WTC11 (cell line): ENCODE results near the gene ZRSR2. TPM values are rescaled to one million over a fixed set of nuclear protein-coding genes. Genes with fewer than 3 reads are reported as not detected.

Source experiments
- ATAC-seq: fragments of 200-7000 bp; cut with Tn5 transposase; 2 replicates; pipeline ENCODE4 v1.10.0; 2021; ENCODE audit warnings: mild to moderate bottlenecking, moderate library complexity
- CTCF ChIA-PET: fragments of 300-600 bp; sonication (Branson Sonifier 250); formaldehyde crosslinking; loops from one replicate; lab custom pipeline; 2021; ENCODE audit warnings: antibody characterized with exemption; lab: Charles Lee
- POLR2A ChIA-PET: fragments of 350-600 bp; sonication (Branson Sonifier 250); formaldehyde crosslinking; loops from one replicate; lab custom pipeline; 2021; ENCODE audit warnings: antibody characterized with exemption; lab: Charles Lee
- DNase-seq: peaks from one replicate; pipeline ENCODE4 v3.0.0; 2021; ENCODE audit warnings: low spot score
- H3K27ac Mint-ChIP-seq: 2 replicates; pipeline ENCODE4 v1.8.0; 2021; ENCODE audit warnings: mixed read lengths
- H3K27me3 Mint-ChIP-seq: 2 replicates; pipeline ENCODE4 v1.8.0; 2021; ENCODE audit warnings: low read depth, mild to moderate bottlenecking, moderate library complexity, mixed read lengths
- H3K36me3 Mint-ChIP-seq: 2 replicates; pipeline ENCODE4 v1.8.0; 2021; ENCODE audit warnings: mixed read lengths
- H3K4me1 Mint-ChIP-seq: 2 replicates; pipeline ENCODE4 v1.8.0; 2022; ENCODE audit warnings: mixed read lengths
- H3K4me3 Mint-ChIP-seq: 2 replicates; pipeline ENCODE4 v1.8.0; 2021; ENCODE audit warnings: mild to moderate bottlenecking, moderate library complexity, mixed read lengths
- H3K9me3 Mint-ChIP-seq: 2 replicates; pipeline ENCODE4 v1.8.0; 2021; ENCODE audit warnings: mixed read lengths
- FOXJ3 ChIP-seq: sonication (generic); formaldehyde crosslinking; IDR thresholded peaks from 2 replicates; pipeline ENCODE4 v1.9.0; 2021; ENCODE audit warnings: missing genetic modification reagents, mild to moderate bottlenecking, borderline replicate concordance
- FOXP1 ChIP-seq: sonication (generic); formaldehyde crosslinking; IDR thresholded peaks from 2 replicates; pipeline ENCODE4 v1.8.0; 2022; ENCODE audit warnings: missing genetic modification reagents, mild to moderate bottlenecking, moderate library complexity, borderline replicate concordance
- GTF2I ChIP-seq: fragments of 250-450 bp; sonication (Bioruptor Pico); conservative IDR thresholded peaks from 2 replicates; pipeline ENCODE4 v1.4.0; 2021; ENCODE audit warnings: mild to moderate bottlenecking
- IRF2 ChIP-seq: sonication (generic); formaldehyde crosslinking; IDR thresholded peaks from 2 replicates; pipeline ENCODE4 v1.8.0; 2022; ENCODE audit warnings: low read depth, missing genetic modification reagents, borderline replicate concordance
- JAZF1 ChIP-seq: fragments of 250-450 bp; sonication (Bioruptor Pico); IDR thresholded peaks from 2 replicates; pipeline ENCODE4 v1.9.0; 2021; ENCODE audit warnings: moderate library complexity, mild to moderate bottlenecking, inconsistent platforms
- KAT7 ChIP-seq: sonication (generic); formaldehyde crosslinking; IDR thresholded peaks from 2 replicates; pipeline ENCODE4 v1.8.1; 2023; ENCODE audit warnings: missing genetic modification reagents, mild to moderate bottlenecking, borderline replicate concordance
- MXD4 ChIP-seq: fragments of 250-450 bp; sonication (Bioruptor Pico); IDR thresholded peaks from 2 replicates; pipeline ENCODE4 v1.8.0; 2021; ENCODE audit warnings: mild to moderate bottlenecking, moderate library complexity, borderline replicate concordance
- NFYB ChIP-seq: sonication (generic); formaldehyde crosslinking; conservative IDR thresholded peaks from 2 replicates; pipeline ENCODE4 v1.8.0; 2022; ENCODE audit warnings: low read depth, missing genetic modification reagents
- RORB ChIP-seq: fragments of 250-450 bp; sonication (Bioruptor Pico); IDR thresholded peaks from 2 replicates; pipeline ENCODE4 v1.9.0; 2021; ENCODE audit warnings: mild to moderate bottlenecking
- SOX15 ChIP-seq: fragments of 250-450 bp; sonication (Bioruptor Pico); IDR thresholded peaks from 2 replicates; pipeline ENCODE4 v1.9.0; 2021; ENCODE audit warnings: mild to moderate bottlenecking
- ZNF121 ChIP-seq: sonication (generic); formaldehyde crosslinking; IDR thresholded peaks from 2 replicates; pipeline ENCODE4 v1.8.0; 2023; ENCODE audit warnings: missing genetic modification reagents
- ZNF671 ChIP-seq: fragments of 250-450 bp; sonication (Bioruptor Pico); IDR thresholded peaks from 2 replicates; pipeline ENCODE4 v1.8.0; 2021; ENCODE audit warnings: mild to moderate bottlenecking
- total RNA-seq: library from RNA; stranded (reverse); gene quantifications from 3 replicates; pipeline ENCODE4 v1.2.3, GENCODE V29; 2021
- TF ChIP-seq, protein P1 (sequence below): sonication (generic); formaldehyde crosslinking; IDR thresholded peaks from 2 replicates; pipeline ENCODE4 v1.8.1; 2023; ENCODE audit warnings: mild to moderate bottlenecking, moderate library complexity, missing genetic modification reagents
- TF ChIP-seq, protein P2 (sequence below): sonication (generic); formaldehyde crosslinking; IDR thresholded peaks from 2 replicates; pipeline ENCODE4 v1.8.0; 2022; ENCODE audit warnings: mild to moderate bottlenecking, missing genetic modification reagents
- TF ChIP-seq, protein P3 (sequence below): sonication (generic); formaldehyde crosslinking; IDR thresholded peaks from 2 replicates; pipeline ENCODE4 v1.8.0; 2022; ENCODE audit warnings: mild to moderate bottlenecking, missing genetic modification reagents
- TF ChIP-seq, protein P4 (sequence below): fragments of 200-600 bp; IDR thresholded peaks from 2 replicates; pipeline ENCODE4 v1.8.0; 2022; ENCODE audit warnings: antibody characterized with exemption
- TF ChIP-seq, protein P5 (sequence below): sonication (generic); formaldehyde crosslinking; IDR thresholded peaks from 2 replicates; pipeline ENCODE4 v1.8.0; 2023; ENCODE audit warnings: mild to moderate bottlenecking, missing genetic modification reagents
- TF ChIP-seq, protein P6 (sequence below): fragments of 250-450 bp; sonication (Bioruptor Pico); IDR thresholded peaks from 2 replicates; pipeline ENCODE4 v2.1.2; 2022; ENCODE audit warnings: mild to moderate bottlenecking, moderate library complexity

The ZRSR2 gene
- total RNA-seq, 1 experiment from 2014 or later = 8.6 TPM

DNA sequence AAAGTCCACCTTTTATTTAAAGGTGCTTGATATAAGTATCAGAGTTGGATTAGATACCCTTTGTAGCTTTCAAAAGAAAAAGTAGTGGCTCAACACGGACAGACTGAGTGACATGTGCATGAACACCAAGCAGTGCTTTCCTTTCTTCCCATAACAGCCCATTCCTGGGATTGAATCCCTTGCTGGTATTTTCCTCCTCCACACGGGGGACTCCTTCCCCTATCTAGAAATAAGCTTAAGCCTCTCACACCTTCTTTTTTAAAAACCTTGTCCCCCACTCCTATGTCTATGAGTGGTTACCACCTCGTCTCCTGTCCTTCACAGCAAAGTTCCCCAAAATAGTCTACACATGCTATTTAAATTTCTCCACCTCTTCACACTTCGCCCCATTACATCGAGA lies 59.3 kb downstream of the ZRSR2 start (continued):
- TF ChIP-seq, protein P1, sequence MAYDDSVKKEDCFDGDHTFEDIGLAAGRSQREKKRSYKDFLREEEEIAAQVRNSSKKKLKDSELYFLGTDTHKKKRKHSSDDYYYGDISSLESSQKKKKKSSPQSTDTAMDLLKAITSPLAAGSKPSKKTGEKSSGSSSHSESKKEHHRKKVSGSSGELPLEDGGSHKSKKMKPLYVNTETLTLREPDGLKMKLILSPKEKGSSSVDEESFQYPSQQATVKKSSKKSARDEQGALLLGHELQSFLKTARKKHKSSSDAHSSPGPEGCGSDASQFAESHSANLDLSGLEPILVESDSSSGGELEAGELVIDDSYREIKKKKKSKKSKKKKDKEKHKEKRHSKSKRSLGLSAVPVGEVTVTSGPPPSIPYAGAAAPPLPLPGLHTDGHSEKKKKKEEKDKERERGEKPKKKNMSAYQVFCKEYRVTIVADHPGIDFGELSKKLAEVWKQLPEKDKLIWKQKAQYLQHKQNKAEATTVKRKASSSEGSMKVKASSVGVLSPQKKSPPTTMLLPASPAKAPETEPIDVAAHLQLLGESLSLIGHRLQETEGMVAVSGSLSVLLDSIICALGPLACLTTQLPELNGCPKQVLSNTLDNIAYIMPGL = no peak

DNA sequence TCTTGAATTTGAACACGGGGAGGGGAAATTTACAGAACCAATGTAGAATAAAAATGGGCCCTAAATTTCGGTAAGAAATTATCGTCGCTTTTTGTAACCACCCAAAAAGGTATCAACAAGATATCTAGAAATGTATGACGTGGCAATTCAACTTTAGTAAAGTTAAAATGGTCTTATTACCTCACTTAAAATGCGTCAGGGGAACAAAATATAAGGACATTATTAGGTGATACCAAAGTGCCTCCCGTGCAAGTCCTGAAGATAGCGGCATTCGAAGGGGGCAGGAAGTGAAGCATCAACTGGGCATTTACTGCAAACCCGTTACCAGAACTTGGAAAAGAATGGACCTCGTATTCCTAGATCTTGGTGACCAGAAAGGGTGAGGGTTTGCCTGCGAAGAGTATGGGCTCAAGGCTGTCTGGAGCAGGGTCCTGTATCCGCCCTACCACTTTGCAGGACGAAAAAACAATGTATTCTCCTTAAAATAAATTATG lies 63.3 kb downstream of the ZRSR2 start:
- ATAC-seq (no peak), DNase-seq (no peak)
- H3K36me3 Mint-ChIP-seq = peaks cover 41% of the 10 kb centered on the region
- peak overlapping the region; percentile 85 for H3K4me3 Mint-ChIP-seq
- H3K27ac Mint-ChIP-seq = peak overlapping the region; percentile 68; the same call in 1 of the 2 replicates
- TF ChIP-seq, protein P1 = 0 out of 2 replicates have a peak, but pooled peaks have one; percentile 3
- no peak for TF ChIP-seq ZNF121
- no peaks in the 10 kb centered on the region for H3K9me3 Mint-ChIP-seq
- ChIA-PET CTCF (no interaction called here), POLR2A (no interaction called here)
- H3K4me1 Mint-ChIP-seq = peaks cover 51% of the 10 kb centered on the region
- H3K27me3 Mint-ChIP-seq = no peaks in the 10 kb centered on the region

DNA sequence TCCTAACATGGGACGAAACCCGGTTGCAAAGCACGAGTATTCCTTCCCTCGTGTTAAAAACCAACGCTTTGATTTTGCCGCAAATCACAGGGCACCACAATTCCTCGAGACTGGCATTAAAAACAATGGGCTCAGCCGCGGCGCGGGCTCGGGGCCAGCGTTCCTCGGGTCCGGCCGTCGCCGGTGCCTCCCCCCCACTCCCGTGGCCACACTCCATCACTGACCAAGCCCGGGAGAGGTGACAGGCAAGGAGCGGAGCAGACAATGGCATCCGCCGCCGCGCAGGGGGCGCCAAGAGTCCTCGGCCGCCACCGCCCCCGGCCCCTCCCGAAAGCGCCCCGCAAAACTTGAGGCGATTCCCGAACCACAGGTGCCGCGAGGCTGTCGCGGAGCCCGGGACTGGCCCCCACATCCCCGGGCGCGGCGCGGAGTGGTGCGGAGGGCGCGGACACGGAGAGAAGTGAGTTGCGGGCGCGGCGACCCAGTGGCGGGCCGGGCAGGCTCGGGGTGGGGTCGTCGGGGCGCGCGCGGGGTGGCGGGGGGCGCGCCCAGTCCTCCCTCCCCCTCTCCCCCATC lies 63.9 kb downstream of the ZRSR2 start:
- ChIA-PET CTCF (interaction anchor here (1.4 kb wide), 1 partner anchor 77 kb away, joined by 6 read pairs; no protein-coding TSS in a partner anchor), POLR2A (interaction anchor here (1.2 to 1.4 kb wide), 2 partner anchors 19 to 38 kb away, joined by 3 to 4 read pairs; no protein-coding TSS in a partner anchor)
- TF ChIP-seq, protein P2, sequence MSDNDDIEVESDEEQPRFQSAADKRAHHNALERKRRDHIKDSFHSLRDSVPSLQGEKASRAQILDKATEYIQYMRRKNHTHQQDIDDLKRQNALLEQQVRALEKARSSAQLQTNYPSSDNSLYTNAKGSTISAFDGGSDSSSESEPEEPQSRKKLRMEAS (CRISPR knock-in tag) = no peak
- TF ChIP-seq IRF2 (CRISPR knock-in tag) = no peak
- no peak for TF ChIP-seq GTF2I (CRISPR knock-in tag)
- TF ChIP-seq JAZF1 (CRISPR knock-in tag) = no peak
- no peak for TF ChIP-seq RORB (CRISPR knock-in tag)
- TF ChIP-seq ZNF671 (CRISPR knock-in tag) = no peak
- no peak for TF ChIP-seq FOXJ3
- TF ChIP-seq SOX15 (CRISPR knock-in tag) = no peak
- no peak for TF ChIP-seq FOXP1
- TF ChIP-seq KAT7 (CRISPR knock-in tag) = no peak
- TF ChIP-seq, protein P3, sequence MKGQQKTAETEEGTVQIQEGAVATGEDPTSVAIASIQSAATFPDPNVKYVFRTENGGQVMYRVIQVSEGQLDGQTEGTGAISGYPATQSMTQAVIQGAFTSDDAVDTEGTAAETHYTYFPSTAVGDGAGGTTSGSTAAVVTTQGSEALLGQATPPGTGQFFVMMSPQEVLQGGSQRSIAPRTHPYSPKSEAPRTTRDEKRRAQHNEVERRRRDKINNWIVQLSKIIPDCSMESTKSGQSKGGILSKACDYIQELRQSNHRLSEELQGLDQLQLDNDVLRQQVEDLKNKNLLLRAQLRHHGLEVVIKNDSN = no peak
- TF ChIP-seq, protein P4, sequence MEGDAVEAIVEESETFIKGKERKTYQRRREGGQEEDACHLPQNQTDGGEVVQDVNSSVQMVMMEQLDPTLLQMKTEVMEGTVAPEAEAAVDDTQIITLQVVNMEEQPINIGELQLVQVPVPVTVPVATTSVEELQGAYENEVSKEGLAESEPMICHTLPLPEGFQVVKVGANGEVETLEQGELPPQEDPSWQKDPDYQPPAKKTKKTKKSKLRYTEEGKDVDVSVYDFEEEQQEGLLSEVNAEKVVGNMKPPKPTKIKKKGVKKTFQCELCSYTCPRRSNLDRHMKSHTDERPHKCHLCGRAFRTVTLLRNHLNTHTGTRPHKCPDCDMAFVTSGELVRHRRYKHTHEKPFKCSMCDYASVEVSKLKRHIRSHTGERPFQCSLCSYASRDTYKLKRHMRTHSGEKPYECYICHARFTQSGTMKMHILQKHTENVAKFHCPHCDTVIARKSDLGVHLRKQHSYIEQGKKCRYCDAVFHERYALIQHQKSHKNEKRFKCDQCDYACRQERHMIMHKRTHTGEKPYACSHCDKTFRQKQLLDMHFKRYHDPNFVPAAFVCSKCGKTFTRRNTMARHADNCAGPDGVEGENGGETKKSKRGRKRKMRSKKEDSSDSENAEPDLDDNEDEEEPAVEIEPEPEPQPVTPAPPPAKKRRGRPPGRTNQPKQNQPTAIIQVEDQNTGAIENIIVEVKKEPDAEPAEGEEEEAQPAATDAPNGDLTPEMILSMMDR = no peak
- TF ChIP-seq, protein P1 = no peak
- TF ChIP-seq NFYB (CRISPR knock-in tag) = no peak
- TF ChIP-seq, protein P5, sequence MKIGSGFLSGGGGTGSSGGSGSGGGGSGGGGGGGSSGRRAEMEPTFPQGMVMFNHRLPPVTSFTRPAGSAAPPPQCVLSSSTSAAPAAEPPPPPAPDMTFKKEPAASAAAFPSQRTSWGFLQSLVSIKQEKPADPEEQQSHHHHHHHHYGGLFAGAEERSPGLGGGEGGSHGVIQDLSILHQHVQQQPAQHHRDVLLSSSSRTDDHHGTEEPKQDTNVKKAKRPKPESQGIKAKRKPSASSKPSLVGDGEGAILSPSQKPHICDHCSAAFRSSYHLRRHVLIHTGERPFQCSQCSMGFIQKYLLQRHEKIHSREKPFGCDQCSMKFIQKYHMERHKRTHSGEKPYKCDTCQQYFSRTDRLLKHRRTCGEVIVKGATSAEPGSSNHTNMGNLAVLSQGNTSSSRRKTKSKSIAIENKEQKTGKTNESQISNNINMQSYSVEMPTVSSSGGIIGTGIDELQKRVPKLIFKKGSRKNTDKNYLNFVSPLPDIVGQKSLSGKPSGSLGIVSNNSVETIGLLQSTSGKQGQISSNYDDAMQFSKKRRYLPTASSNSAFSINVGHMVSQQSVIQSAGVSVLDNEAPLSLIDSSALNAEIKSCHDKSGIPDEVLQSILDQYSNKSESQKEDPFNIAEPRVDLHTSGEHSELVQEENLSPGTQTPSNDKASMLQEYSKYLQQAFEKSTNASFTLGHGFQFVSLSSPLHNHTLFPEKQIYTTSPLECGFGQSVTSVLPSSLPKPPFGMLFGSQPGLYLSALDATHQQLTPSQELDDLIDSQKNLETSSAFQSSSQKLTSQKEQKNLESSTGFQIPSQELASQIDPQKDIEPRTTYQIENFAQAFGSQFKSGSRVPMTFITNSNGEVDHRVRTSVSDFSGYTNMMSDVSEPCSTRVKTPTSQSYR (CRISPR knock-in tag) = no peak
- TF ChIP-seq, protein P6, sequence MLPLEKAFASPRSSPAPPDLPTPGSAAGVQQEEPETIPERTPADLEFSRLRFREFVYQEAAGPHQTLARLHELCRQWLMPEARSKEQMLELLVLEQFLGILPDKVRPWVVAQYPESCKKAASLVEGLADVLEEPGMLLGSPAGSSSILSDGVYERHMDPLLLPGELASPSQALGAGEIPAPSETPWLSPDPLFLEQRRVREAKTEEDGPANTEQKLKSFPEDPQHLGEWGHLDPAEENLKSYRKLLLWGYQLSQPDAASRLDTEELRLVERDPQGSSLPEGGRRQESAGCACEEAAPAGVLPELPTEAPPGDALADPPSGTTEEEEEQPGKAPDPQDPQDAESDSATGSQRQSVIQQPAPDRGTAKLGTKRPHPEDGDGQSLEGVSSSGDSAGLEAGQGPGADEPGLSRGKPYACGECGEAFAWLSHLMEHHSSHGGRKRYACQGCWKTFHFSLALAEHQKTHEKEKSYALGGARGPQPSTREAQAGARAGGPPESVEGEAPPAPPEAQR (CRISPR knock-in tag) = no peak
- no peak for TF ChIP-seq MXD4 (CRISPR knock-in tag)

More for the DNA sequence above, 63.9 kb downstream of the ZRSR2 start:
- H3K4me3 Mint-ChIP-seq = peak overlapping the region; percentile 85
- H3K4me1 Mint-ChIP-seq = peaks cover 47% of the 10 kb centered on the region
- peak; percentile 54 for DNase-seq
- no peaks in the 10 kb centered on the region for H3K9me3 Mint-ChIP-seq
- no peak overlapping the region for H3K27ac Mint-ChIP-seq
- no peak for ATAC-seq
- H3K27me3 Mint-ChIP-seq = no peaks in the 10 kb centered on the region
- H3K36me3 Mint-ChIP-seq = peaks cover 38% of the 10 kb centered on the region
